CD4-positive, alpha-beta T cell treated with Interferon alpha-2 for 1 hour (primary cell): ENCODE measurements around the gene SYT7.

Experiments used
- DNase-seq, 2 donors: peaks; one replicate each; pipeline ENCODE4 v3.0.0-alpha.2; 2020 to 2022

SYT7 gene

GRCh38 chr11:61514050-61514917 is 66.6 kb downstream of the SYT7 start:
- no peak for DNase-seq

GRCh38 chr11:61513143-61513765 is 67.6 kb downstream of the SYT7 start:
- DNase-seq = no peak

- DNase-seq = no peak
These were observed 68.4 kb downstream of the SYT7 start for GRCh38 chr11:61512435-61512834.

- no peak for DNase-seq
These were observed 69.5 kb downstream of the SYT7 start for GRCh38 chr11:61511383-61511782.

GRCh38 chr11:61510974-61511373 is 69.9 kb downstream of the SYT7 start:
- DNase-seq = no peak

- DNase-seq = no peak
These were observed 70.5 kb downstream of the SYT7 start for GRCh38 chr11:61510166-61510919.

- DNase-seq = peak; percentile 58 to 63
These were observed 71.5 kb downstream of the SYT7 start for GRCh38 chr11:61509043-61510029.

GRCh38 chr11:61507962-61508861 is 72.7 kb downstream of the SYT7 start, which contains the start of gene LRRC10B:
Gene LRRC10B (plus strand): TSS chr11:61508749. CDS start chr11:61508999, 250 bp downstream.
- DNase-seq = peak in 1 of 2 donors; percentile 22

GRCh38 chr11:61507012-61507768 is 73.7 kb downstream of the SYT7 start:
- DNase-seq = no peak

- DNase-seq = no peak
These were observed 75.2 kb downstream of the SYT7 start for GRCh38 chr11:61505640-61506155.

- no peak for DNase-seq
These were observed 75.8 kb downstream of the SYT7 start for GRCh38 chr11:61505106-61505505.

- DNase-seq = no peak
These were observed 77.6 kb downstream of the SYT7 start for GRCh38 chr11:61503135-61503770.

GRCh38 chr11:61502522-61502921 is 78.4 kb downstream of the SYT7 start:
- no peak for DNase-seq

- no peak for DNase-seq
These were observed 80.9 kb downstream of the SYT7 start for GRCh38 chr11:61499816-61500491.

GRCh38 chr11:61498767-61499341 is 82.0 kb downstream of the SYT7 start:
- DNase-seq = no peak

- no peak for DNase-seq
These were observed 83.0 kb downstream of the SYT7 start for GRCh38 chr11:61497876-61498275.

GRCh38 chr11:61497473-61497872 is 83.4 kb downstream of the SYT7 start:
- no peak for DNase-seq

- no peak for DNase-seq
These were observed 84.1 kb downstream of the SYT7 start for GRCh38 chr11:61496602-61497400.
